AG10803 (cell line): ENCODE measurements around the gene NR3C2.
"Not testable (repeated sequence)": the region's sequence is repeated elsewhere in the genome, so short reads cannot be mapped to it uniquely, and the experiment has no call there.

Source experiments
- DNase-seq: peaks from one replicate; pipeline ENCODE4 v3.0.0; 2010; ENCODE audit warnings: low read depth
- H3K4me3 ChIP-seq: 2 replicates; pipeline ENCODE4 v1.5.1; 2011; ENCODE audit warnings: mild to moderate bottlenecking, low read length, control low read depth
- CTCF ChIP-seq: conservative IDR thresholded peaks from 2 replicates; pipeline ENCODE4 v1.5.1; 2011; ENCODE audit warnings: mild to moderate bottlenecking, low read length, control low read depth, inconsistent platforms

NR3C2 gene

GRCh38 chr4:148141501-148141900 lies 300.7 kb downstream of the NR3C2 start:
- no peak overlapping the region for H3K4me3 ChIP-seq
- DNase-seq: no peak
- TF ChIP-seq CTCF: no peak

- H3K4me3 ChIP-seq: no peak overlapping the region
- TF ChIP-seq CTCF: no peak
- peak; percentile 13 for DNase-seq
Measured at GRCh38 chr4:148126825-148127224, 315.4 kb downstream of the NR3C2 start.

- no peak for DNase-seq
- no peak for TF ChIP-seq CTCF
- no peak overlapping the region for H3K4me3 ChIP-seq
Measured at GRCh38 chr4:148124512-148124911, 317.7 kb downstream of the NR3C2 start.

- not testable (repeated sequence) for DNase-seq, H3K4me3 ChIP-seq
Measured at GRCh38 chr4:148123161-148123560, 319.1 kb downstream of the NR3C2 start.

GRCh38 chr4:148120216-148120615 lies 322.0 kb downstream of the NR3C2 start:
- no peak overlapping the region for H3K4me3 ChIP-seq
- DNase-seq: peak; percentile 5

GRCh38 chr4:148118633-148119032 lies 323.6 kb downstream of the NR3C2 start:
- no peak overlapping the region for H3K4me3 ChIP-seq
- DNase-seq: no peak
- TF ChIP-seq CTCF: no peak

More at GRCh38 chr4:148120216-148120615, 322.0 kb downstream of the NR3C2 start:
- TF ChIP-seq CTCF: no peak

GRCh38 chr4:148118179-148118578 lies 324.0 kb downstream of the NR3C2 start:
- no peak overlapping the region for H3K4me3 ChIP-seq
- TF ChIP-seq CTCF: no peak
- no peak for DNase-seq

- DNase-seq: no peak
Measured at GRCh38 chr4:148116969-148117368, 325.2 kb downstream of the NR3C2 start.

More at GRCh38 chr4:148116969-148117368, 325.2 kb downstream of the NR3C2 start:
- H3K4me3 ChIP-seq: no peak overlapping the region
- TF ChIP-seq CTCF: no peak
